AG09309 (cell line): Measurements from ENCODE around the gene PYGM.

Experiments
- DNase-seq: peaks from one replicate; pipeline ENCODE4 v3.0.0-alpha.2; 2010; ENCODE audit warnings: low read depth
- H3K4me3 ChIP-seq: 2 replicates; pipeline ENCODE4 v1.5.1; 2011; ENCODE audit warnings: mild to moderate bottlenecking, low read depth, low read length, moderate library complexity; ENCODE audit not compliant: control insufficient read depth
- CTCF ChIP-seq: IDR thresholded peaks from 2 replicates; pipeline ENCODE4 v1.5.1; 2011; ENCODE audit warnings: mild to moderate bottlenecking, low read depth, low read length, inconsistent platforms; ENCODE audit not compliant: insufficient read depth, control insufficient read depth; ENCODE audit errors: missing control alignments

PYGM gene

DNA sequence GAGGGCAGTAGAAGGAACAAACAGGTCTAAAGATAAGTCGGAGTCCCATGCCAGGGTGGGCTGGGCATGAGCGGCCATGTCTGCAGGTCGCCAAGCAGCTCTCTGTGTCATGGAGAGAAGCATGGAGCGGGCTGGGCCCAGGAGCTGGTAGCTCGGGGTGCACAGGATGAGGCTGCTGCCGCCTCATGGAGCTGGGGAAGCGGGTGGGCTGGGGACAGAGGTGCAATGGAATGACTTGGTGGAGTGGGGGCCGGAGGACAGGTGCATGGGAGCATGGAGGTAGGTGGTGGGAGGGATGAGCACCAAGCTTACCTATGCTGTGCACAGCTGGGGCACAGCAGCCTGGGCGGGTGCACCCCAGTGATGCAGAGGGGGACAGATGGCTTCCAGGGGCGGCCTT, 40.4 kb downstream of the PYGM start:
- no peak overlapping the region for H3K4me3 ChIP-seq
- TF ChIP-seq CTCF = no peak
- no peak for DNase-seq

DNA sequence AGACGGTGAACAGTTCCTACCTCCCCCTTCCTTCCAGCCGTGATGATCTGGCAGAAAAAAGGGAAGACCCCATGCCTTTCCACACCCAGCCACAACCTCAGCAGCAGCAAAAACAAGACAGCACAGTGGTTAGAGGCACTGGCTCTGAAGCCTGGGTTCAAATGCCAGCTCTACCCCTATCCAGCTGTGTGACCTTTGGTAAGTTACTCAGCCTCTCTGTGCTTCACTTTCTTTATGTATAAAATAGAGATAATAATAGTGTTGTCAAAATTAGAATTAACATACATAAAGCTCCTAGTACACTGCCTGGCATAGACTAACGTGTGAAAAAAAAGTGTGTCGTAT, 41.0 kb downstream of the PYGM start:
- TF ChIP-seq CTCF = no peak
- no peak overlapping the region for H3K4me3 ChIP-seq
- DNase-seq = no peak

- no peak for TF ChIP-seq CTCF
- no peak for DNase-seq
- no peak overlapping the region for H3K4me3 ChIP-seq
Measured at GRCh38 chr11:64718084-64718779, 41.5 kb downstream of the PYGM start.

DNA sequence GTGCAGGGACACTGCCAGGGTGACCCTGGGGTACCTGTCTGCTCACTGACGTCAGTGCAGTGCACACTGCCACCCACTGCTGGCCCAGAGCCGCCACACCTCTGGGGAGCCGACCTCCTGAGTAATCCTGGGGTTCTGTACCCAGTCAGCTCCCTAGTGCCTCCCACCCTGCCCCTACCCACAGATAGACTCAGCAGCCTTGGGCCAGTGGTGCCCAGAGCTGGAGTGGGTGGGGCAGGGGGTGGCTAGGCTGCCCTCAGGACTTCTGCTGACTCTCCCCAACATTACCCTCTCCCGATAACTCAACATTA, 42.6 kb downstream of the PYGM start:
- H3K4me3 ChIP-seq = no peak overlapping the region
- no peak for DNase-seq
- TF ChIP-seq CTCF = no peak

DNA sequence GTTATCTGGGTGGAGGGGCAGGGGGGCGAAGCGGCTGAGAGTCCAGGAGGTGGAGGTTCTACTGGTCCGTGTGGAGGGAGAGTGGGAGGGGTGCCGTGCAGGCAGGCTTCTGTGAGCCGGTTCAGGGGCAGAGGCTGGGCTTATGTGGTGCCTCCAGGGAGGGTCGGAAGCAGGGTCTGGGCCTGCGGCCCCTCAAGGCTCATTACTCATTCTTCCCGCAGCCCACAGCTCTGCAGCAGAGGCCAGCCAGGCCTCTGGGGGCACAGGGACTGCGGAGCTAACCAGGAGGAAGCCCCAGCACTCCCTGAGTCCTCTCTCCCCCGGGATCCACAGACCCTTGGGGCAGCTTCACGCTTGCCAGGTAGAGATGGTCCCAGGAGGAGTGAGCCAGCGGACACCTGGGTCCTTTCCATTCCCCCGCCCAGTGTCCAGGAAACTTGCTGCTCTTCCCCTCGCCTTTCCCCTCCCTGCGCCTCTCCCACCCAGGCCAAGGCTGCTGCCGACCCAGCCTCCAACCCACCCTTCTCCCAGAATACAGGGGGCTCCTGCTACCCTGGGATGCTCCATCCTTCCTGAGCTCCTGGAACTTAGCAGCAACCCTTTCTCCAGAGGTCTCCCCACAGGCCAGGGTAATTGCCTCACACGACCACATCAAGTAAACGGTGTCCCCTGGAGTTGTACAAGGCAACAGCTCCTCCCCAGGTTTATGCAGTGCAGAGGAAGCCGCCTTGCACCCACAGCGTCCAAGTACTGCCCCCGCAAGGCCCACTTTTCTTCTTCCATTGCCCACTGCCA, 43.1 kb downstream of the PYGM start:
- H3K4me3 ChIP-seq = no peak overlapping the region
- TF ChIP-seq CTCF = no peak
- no peak for DNase-seq

GRCh38 chr11:64715756-64716472, 43.9 kb downstream of the PYGM start:
- DNase-seq = no peak
- TF ChIP-seq CTCF = no peak
- no peak overlapping the region for H3K4me3 ChIP-seq
